ENCODE data around the gene AATK.

The AATK gene

DNA sequence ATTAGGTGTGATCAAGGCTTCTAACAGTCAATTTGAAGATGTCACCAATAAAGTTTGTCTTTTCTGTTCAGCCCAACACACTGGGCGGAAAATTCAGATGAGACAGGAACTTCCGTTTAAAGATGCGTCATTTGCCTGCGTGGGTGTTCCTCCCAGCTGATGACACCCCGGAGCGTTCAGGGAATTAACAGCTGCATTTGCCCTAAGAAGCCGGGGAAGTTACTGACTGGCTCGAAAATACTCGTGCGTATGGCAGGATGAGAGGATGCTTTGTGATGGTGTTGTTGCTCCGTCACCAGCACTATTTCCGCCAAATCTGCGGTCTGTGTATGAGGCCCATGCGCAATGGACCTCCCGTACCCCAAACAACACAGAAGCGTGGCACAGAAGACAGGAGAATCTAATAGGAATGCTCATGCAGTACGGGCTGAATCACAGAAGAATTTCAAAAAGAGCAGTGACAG lies 12.6 kb downstream of the AATK start:
- no peak overlapping the region for H3K4me3 ChIP-seq (ENCODE audit: low read depth, low read length)
- TF ChIP-seq, protein P1, sequence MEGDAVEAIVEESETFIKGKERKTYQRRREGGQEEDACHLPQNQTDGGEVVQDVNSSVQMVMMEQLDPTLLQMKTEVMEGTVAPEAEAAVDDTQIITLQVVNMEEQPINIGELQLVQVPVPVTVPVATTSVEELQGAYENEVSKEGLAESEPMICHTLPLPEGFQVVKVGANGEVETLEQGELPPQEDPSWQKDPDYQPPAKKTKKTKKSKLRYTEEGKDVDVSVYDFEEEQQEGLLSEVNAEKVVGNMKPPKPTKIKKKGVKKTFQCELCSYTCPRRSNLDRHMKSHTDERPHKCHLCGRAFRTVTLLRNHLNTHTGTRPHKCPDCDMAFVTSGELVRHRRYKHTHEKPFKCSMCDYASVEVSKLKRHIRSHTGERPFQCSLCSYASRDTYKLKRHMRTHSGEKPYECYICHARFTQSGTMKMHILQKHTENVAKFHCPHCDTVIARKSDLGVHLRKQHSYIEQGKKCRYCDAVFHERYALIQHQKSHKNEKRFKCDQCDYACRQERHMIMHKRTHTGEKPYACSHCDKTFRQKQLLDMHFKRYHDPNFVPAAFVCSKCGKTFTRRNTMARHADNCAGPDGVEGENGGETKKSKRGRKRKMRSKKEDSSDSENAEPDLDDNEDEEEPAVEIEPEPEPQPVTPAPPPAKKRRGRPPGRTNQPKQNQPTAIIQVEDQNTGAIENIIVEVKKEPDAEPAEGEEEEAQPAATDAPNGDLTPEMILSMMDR (IDR thresholded peaks at IDR 0.05; ENCODE audit: insufficient read depth, low read length, missing control alignments): no peak
- DNase-seq (ENCODE audit: low read depth, low spot score): no peak
- ChIA-PET POLR2A (no interaction called here), CTCF (interaction anchor here (1.5 to 3.0 kb wide), 2 partner anchors 10 to 13 kb away, joined by 5 to 25 read pairs; no protein-coding TSS in a partner anchor)

DNA sequence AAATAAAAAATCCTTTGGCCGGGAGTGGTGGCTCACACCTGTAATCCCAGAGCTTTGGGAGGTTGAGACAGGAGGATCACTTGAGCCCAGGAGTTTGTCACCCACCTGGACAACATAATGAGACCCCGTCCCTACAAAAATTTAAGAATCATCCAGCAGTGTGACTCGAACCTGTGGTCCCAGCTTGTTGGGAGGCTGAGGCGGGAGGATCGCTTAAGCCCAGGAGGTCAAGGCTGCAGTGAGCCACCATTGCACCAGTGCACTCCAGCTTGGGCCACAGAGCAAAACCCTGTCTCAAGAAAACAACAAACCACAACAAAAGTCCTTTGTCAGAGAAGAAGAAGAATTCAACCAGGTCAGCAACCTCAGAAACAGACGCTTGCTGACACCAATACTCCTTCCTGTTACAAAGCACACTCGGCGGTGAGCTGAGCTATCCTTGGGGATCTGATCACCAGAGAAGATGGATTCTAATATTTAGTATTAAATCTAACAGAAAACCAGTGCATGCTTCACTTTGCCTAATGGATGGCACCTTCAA lies 13.7 kb downstream of the AATK start:
- H3K4me3 ChIP-seq (ENCODE audit: low read depth, low read length): no peak overlapping the region
- DNase-seq (ENCODE audit: low read depth, low spot score): no peak
- ChIA-PET POLR2A (no interaction called here), CTCF (interaction anchor here (1.5 to 3.0 kb wide), 2 partner anchors 9 to 12 kb away, joined by 5 to 25 read pairs; no protein-coding TSS in a partner anchor)
- TF ChIP-seq, protein P1 (IDR thresholded peaks at IDR 0.05; ENCODE audit: insufficient read depth, low read length, missing control alignments): no peak

DNA sequence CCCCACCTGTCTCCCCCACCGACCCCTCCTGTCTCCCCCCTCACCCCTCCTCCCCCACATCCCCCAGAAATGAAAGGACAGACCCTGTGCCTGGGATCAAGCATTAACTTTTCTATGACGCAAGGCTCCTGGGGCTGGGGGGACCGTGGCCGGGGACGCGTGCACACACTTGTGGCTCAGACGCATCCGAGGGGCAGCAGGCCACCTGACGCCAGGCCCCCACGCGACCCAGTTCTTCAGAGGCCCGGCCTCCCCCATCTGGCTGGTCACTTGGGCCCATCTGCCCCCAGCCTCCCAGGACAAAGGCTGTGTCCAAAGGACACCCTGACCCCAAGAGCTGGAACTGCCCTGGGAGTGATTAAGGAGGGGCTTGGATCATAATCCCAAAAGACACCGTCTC lies 14.7 kb downstream of the AATK start:
- H3K4me3 ChIP-seq (ENCODE audit: low read depth, low read length): no peak overlapping the region
- no peak for DNase-seq (ENCODE audit: low read depth, low spot score)
- TF ChIP-seq, protein P1 (IDR thresholded peaks at IDR 0.05; ENCODE audit: insufficient read depth, low read length, missing control alignments): no peak
- POLR2A ChIA-PET: no interaction called here
- CTCF ChIA-PET: interaction anchor here (2.0 kb wide), 1 partner anchor 10 kb away, joined by 7 read pairs; no protein-coding TSS in a partner anchor

DNA sequence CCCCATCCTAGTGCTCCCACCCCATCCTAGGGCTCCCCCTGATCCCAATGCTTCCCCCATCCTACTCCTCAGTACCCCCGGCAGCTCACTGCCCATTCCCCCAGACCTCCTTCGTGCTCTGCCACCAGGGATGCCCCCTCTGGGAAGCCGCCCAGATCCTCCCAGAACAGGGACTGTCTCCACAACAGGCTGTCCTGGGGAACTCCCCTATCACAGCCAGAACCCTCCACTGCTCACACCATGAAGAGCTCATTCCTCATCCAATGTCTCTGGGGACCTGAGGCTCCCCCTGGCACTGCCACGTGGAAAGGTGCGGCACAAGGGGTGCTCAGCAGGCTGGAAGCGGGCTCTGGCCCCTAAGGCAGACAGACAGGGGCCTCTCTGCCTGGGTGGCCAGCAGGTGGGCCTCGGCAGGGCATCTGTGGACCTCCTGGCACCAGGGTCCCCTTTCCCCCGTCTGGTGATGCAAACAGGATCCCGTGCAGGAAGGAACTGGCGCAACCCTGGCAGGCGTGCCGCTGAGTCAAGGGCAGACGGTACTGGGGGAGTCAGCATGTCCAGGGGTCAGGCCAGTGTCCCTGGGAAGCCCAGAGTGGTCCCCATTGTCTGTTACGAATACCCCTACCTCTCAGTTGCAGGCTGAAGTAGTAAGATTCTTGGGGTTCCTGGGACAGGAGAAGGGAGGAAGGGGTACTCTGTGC lies 15.5 kb downstream of the AATK start:
- no peak overlapping the region for H3K4me3 ChIP-seq (ENCODE audit: low read depth, low read length)
- ChIA-PET POLR2A (no interaction called here), CTCF (interaction anchor here (2.0 kb wide), 1 partner anchor 9 kb away, joined by 7 read pairs; no protein-coding TSS in a partner anchor)
- no peak for DNase-seq (ENCODE audit: low read depth, low spot score)
- TF ChIP-seq, protein P1 (IDR thresholded peaks at IDR 0.05; ENCODE audit: insufficient read depth, low read length, missing control alignments): no peak

DNA sequence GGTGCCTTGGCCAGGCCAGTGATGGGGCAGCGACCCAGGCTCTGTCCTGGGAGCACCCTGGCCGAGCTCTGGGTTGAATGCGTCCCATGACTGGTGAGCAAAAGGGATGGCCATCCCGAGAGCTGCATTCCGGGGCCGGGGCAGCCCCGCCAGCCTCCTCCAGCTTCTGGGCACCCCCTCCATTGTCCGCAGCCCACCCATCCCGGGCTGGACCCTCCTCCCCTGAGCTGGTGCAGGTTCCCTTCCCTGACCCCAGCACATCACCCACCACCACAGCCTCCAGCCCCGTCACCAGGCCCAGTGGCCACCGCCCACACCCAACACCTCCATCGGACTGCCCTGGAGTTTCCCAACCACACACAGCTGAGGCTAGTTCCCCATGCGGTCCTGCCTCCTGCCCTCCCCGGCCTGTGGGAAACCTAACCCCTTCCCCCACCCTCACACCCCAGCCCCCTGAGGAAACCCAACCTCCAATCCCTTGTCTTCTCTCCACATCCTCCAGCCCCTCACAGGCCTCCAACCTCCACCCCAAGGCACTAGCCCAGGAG lies 17.0 kb downstream of the AATK start:
- ChIA-PET POLR2A (no interaction called here), CTCF (interaction anchor here (0.7 kb wide), 1 partner anchor 335 kb away, joined by 3 read pairs; no protein-coding TSS in a partner anchor)
- H3K4me3 ChIP-seq (ENCODE audit: low read depth, low read length): no peak overlapping the region
- DNase-seq (ENCODE audit: low read depth, low spot score): no peak
- TF ChIP-seq, protein P1 (IDR thresholded peaks at IDR 0.05; ENCODE audit: insufficient read depth, low read length, missing control alignments): no peak

DNA sequence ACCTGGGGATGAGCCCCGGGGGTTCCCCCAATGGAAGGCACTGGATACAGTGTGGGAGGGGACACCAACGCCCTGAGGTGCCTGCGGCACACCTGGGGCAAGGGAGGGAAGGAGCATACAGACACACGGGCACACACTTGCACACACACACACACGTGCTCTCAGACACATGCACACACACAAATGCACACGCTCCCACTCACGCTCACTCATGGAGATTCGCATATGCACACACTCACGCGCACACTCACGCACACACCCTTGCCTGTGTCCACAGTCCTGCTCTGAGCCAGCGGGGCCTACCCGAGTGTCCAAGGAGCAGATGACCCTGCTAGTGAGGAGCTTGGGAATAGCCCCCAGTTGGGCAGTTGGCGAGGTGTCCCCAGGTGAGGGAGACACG lies 17.4 kb downstream of the AATK start:
- CTCF ChIA-PET: interaction anchor here (0.7 kb wide), 1 partner anchor 13 kb away, joined by 3 read pairs; no protein-coding TSS in a partner anchor
- no peak for DNase-seq (ENCODE audit: low read depth, low spot score)

More for the DNA sequence above, 17.4 kb downstream of the AATK start:
- TF ChIP-seq, protein P1 (IDR thresholded peaks at IDR 0.05; ENCODE audit: insufficient read depth, low read length, missing control alignments): no peak
- no peak overlapping the region for H3K4me3 ChIP-seq (ENCODE audit: low read depth, low read length)
- POLR2A ChIA-PET: no interaction called here
